Activated CD4-positive, alpha-beta T cell treated with anti-CD3 and anti-CD28 coated beads, Interleukin-2, amount 10 ng/mL, durations not matched to agents 24 days and 14 days (primary cell): ENCODE results near the gene FARP1. TPM values are rescaled to one million over a fixed set of nuclear protein-coding genes. Genes with fewer than 3 reads are reported as not detected.
"Not testable (repeated sequence)": the region's sequence is repeated elsewhere in the genome, so short reads cannot be mapped to it uniquely, and the experiment has no call there.

Experiments used
- DNase-seq: peaks from one replicate; pipeline ENCODE4 v3.0.0; 2022
- H3K27ac Mint-ChIP-seq: one replicate; pipeline ENCODE4 v1.8.0; 2022; ENCODE audit warnings: mild to moderate bottlenecking, mixed read lengths
- H3K27me3 Mint-ChIP-seq: one replicate; pipeline ENCODE4 v1.8.0; 2022; ENCODE audit warnings: mixed read lengths
- H3K36me3 Mint-ChIP-seq: one replicate; pipeline ENCODE4 v1.8.0; 2022; ENCODE audit warnings: low read depth, mild to moderate bottlenecking, mixed read lengths
- H3K4me1 Mint-ChIP-seq: one replicate; pipeline ENCODE4 v1.8.0; 2021; ENCODE audit warnings: mixed read lengths
- H3K4me3 Mint-ChIP-seq: one replicate; pipeline ENCODE4 v1.8.0; 2022; ENCODE audit warnings: mild to moderate bottlenecking, moderate library complexity, mixed read lengths
- H3K9me3 Mint-ChIP-seq: one replicate; pipeline ENCODE4 v1.8.0; 2021; ENCODE audit warnings: mixed read lengths
- intact Hi-C: fragments of 100-400 bp; cut with micrococcal nuclease; formaldehyde crosslinking; loops from one replicate; pipeline ENCODE4 v1.15.1; 2023
- total RNA-seq: library from RNA; stranded (reverse); gene quantifications from 2 replicates; pipeline ENCODE4 v1.2.3, GENCODE V29; 2022

FARP1 gene
- total RNA-seq, 1 donor from 2014 or later: 0.37 TPM

- intact Hi-C loops: no loop called here
- Mint-ChIP-seq H3K27ac (no peak overlapping the region), H3K4me3 (no peak overlapping the region)
Measured at GRCh38 chr13:98410612-98411011, 267.7 kb downstream of the FARP1 start.

DNA sequence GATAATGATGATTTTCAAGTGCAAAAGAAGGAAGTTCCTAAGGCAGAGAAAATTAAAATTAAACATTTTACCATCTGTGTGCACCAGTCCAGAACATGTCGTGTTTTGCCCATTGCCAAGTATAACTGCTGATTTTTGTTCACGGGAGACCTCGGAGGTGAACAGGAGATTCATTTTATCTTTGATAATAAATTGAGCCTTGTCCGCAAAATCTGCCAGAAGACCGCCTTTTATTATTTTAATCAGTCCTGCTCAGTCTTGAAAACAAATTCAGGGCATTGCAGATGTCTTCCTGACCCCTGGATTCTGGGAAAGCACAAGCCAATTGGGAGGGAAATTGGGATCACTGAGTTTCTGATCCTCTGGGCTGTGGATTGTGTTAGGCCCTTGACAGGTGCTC lies 268.1 kb downstream of the FARP1 start:
- Mint-ChIP-seq H3K9me3 (no peaks in the 10 kb centered on the region), H3K4me3 (no peak overlapping the region), H3K27me3 (peaks cover 12% of the 10 kb centered on the region), H3K4me1 (peaks cover 6% of the 10 kb centered on the region), H3K27ac (no peak overlapping the region), H3K36me3 (no peaks in the 10 kb centered on the region)
- no peak for DNase-seq
- intact Hi-C loops: no loop called here

More at GRCh38 chr13:98410612-98411011, 267.7 kb downstream of the FARP1 start:
- peaks cover 6% of the 10 kb centered on the region for H3K4me1 Mint-ChIP-seq
- H3K36me3 Mint-ChIP-seq: no peaks in the 10 kb centered on the region
- no peaks in the 10 kb centered on the region for H3K9me3 Mint-ChIP-seq
- no peak for DNase-seq
- H3K27me3 Mint-ChIP-seq: peaks cover 12% of the 10 kb centered on the region

GRCh38 chr13:98411617-98412265 lies 268.8 kb downstream of the FARP1 start:
- Mint-ChIP-seq H3K27me3 (peaks cover 12% of the 10 kb centered on the region), H3K27ac (no peak overlapping the region), H3K36me3 (no peaks in the 10 kb centered on the region), H3K4me3 (peak overlapping the region; percentile 69), H3K9me3 (no peaks in the 10 kb centered on the region), H3K4me1 (peaks cover 6% of the 10 kb centered on the region)
- intact Hi-C loops: no loop called here
- no peak for DNase-seq

GRCh38 chr13:98413278-98413677 lies 270.4 kb downstream of the FARP1 start:
- DNase-seq, H3K4me1 Mint-ChIP-seq, H3K27ac Mint-ChIP-seq, H3K9me3 Mint-ChIP-seq, H3K36me3 Mint-ChIP-seq, H3K4me3 Mint-ChIP-seq, intact Hi-C loops: not testable (repeated sequence)
- H3K27me3 Mint-ChIP-seq: peaks cover 11% of the 10 kb centered on the region

GRCh38 chr13:98413796-98414195 lies 270.9 kb downstream of the FARP1 start:
- H3K36me3 Mint-ChIP-seq: no peaks in the 10 kb centered on the region
- H3K27ac Mint-ChIP-seq: no peak overlapping the region
- intact Hi-C loops: no loop called here
- DNase-seq: no peak
- no peak overlapping the region for H3K4me3 Mint-ChIP-seq
- H3K27me3 Mint-ChIP-seq: peaks cover 11% of the 10 kb centered on the region
- peaks cover 6% of the 10 kb centered on the region for H3K4me1 Mint-ChIP-seq
- no peaks in the 10 kb centered on the region for H3K9me3 Mint-ChIP-seq

- H3K4me3 Mint-ChIP-seq: no peak overlapping the region
- H3K27me3 Mint-ChIP-seq: peaks cover 12% of the 10 kb centered on the region
- no peaks in the 10 kb centered on the region for H3K36me3 Mint-ChIP-seq
- intact Hi-C loops: no loop called here
- no peaks in the 10 kb centered on the region for H3K9me3 Mint-ChIP-seq
- DNase-seq: no peak
- H3K27ac Mint-ChIP-seq: no peak overlapping the region
- peaks cover 6% of the 10 kb centered on the region for H3K4me1 Mint-ChIP-seq
Measured at GRCh38 chr13:98415326-98416070, 272.6 kb downstream of the FARP1 start.

DNA sequence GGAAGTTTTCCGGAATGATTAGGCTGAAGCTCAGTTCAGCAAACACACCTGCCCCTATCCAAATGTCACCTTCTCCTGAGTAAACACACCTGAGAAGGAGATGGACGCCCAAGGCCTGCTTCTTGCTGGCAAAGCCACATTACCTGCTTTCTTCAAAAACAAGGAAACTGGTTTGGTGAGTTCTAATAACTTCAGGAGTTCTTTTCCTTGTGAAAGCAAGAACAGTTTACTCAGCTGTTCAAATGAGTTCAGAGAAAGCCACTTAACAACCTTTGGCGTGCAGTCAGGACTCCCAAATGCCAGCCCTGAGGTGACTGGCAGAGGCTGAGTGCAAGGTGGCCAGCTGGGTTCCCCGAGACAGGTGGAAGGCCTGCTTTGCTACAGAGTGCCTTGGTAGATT lies 273.5 kb downstream of the FARP1 start:
- no peak for DNase-seq
- Mint-ChIP-seq H3K4me1 (peaks cover 6% of the 10 kb centered on the region), H3K27me3 (peaks cover 12% of the 10 kb centered on the region), H3K36me3 (no peaks in the 10 kb centered on the region), H3K27ac (no peak overlapping the region), H3K4me3 (no peak overlapping the region), H3K9me3 (no peaks in the 10 kb centered on the region)
- intact Hi-C loops: no loop called here

GRCh38 chr13:98419786-98420553 lies 277.1 kb downstream of the FARP1 start:
- no peaks in the 10 kb centered on the region for H3K36me3 Mint-ChIP-seq
- DNase-seq: no peak
- intact Hi-C loops: no loop called here
- no peak overlapping the region for H3K27ac Mint-ChIP-seq
- peaks cover 11% of the 10 kb centered on the region for H3K27me3 Mint-ChIP-seq
- no peak overlapping the region for H3K4me3 Mint-ChIP-seq
- no peaks in the 10 kb centered on the region for H3K4me1 Mint-ChIP-seq
- H3K9me3 Mint-ChIP-seq: no peaks in the 10 kb centered on the region

- Mint-ChIP-seq H3K9me3 (no peaks in the 10 kb centered on the region), H3K4me3 (no peak overlapping the region), H3K27ac (no peak overlapping the region), H3K36me3 (no peaks in the 10 kb centered on the region), H3K27me3 (peaks cover 11% of the 10 kb centered on the region), H3K4me1 (no peaks in the 10 kb centered on the region)
- DNase-seq: no peak
- intact Hi-C loops: no loop called here
Measured at GRCh38 chr13:98420554-98421175, 277.8 kb downstream of the FARP1 start.

- Mint-ChIP-seq H3K36me3 (no peaks in the 10 kb centered on the region), H3K4me3 (no peak overlapping the region), H3K27me3 (peaks cover 8% of the 10 kb centered on the region), H3K9me3 (no peaks in the 10 kb centered on the region), H3K4me1 (no peaks in the 10 kb centered on the region), H3K27ac (no peak overlapping the region)
- DNase-seq: no peak
- intact Hi-C loops: no loop called here
Measured at GRCh38 chr13:98422046-98422445, 279.2 kb downstream of the FARP1 start.

DNA sequence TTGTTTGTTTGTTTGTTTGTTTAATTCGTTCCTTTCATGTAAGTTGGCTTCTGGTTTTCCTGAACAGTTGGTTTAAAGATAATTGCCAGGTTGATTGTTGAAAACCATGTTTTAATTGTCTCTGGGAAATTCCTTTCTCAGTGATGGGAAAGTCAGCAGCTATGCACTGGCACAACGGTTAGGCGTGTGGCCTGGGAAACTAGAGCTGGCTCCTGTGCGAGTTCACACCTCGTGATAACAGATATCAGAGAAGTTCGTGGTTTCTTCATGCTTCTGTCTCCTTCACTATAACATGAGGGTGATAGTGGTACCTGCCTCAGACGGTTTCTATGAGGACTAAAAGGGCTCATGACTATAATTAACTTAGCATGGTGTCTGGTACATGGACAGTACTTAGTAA lies 280.5 kb downstream of the FARP1 start:
- Mint-ChIP-seq H3K27ac (no peak overlapping the region), H3K4me1 (no peaks in the 10 kb centered on the region), H3K36me3 (no peaks in the 10 kb centered on the region), H3K9me3 (no peaks in the 10 kb centered on the region), H3K4me3 (no peak overlapping the region), H3K27me3 (peaks cover 10% of the 10 kb centered on the region)
- no peak for DNase-seq
- intact Hi-C loops: no loop called here

GRCh38 chr13:98427331-98427995 lies 284.6 kb downstream of the FARP1 start:
- H3K4me1 Mint-ChIP-seq: no peaks in the 10 kb centered on the region
- H3K9me3 Mint-ChIP-seq: no peaks in the 10 kb centered on the region
- H3K36me3 Mint-ChIP-seq: no peaks in the 10 kb centered on the region
- H3K27me3 Mint-ChIP-seq: peaks cover 6% of the 10 kb centered on the region
- intact Hi-C loops: no loop called here
- no peak overlapping the region for H3K4me3 Mint-ChIP-seq
- H3K27ac Mint-ChIP-seq: no peak overlapping the region
- DNase-seq: no peak

GRCh38 chr13:98428256-98428966 lies 285.5 kb downstream of the FARP1 start:
- no peaks in the 10 kb centered on the region for H3K9me3 Mint-ChIP-seq
- no peak overlapping the region for H3K4me3 Mint-ChIP-seq
- peaks cover 6% of the 10 kb centered on the region for H3K27me3 Mint-ChIP-seq
- no peaks in the 10 kb centered on the region for H3K36me3 Mint-ChIP-seq
- DNase-seq: no peak
- H3K4me1 Mint-ChIP-seq: no peaks in the 10 kb centered on the region
- intact Hi-C loops: no loop called here
- H3K27ac Mint-ChIP-seq: no peak overlapping the region
